Left colon (tissue), 2 donors: ENCODE results near the gene PHACTR4. TPM values are rescaled to one million over a fixed set of nuclear protein-coding genes. Genes with fewer than 3 reads are reported as not detected.
A peak's percentile ranks its signal among the peaks of the same experiment; 100 is the strongest.
"Not testable (repeated sequence)": the region's sequence is repeated elsewhere in the genome, so short reads cannot be mapped to it uniquely, and the experiment has no call there.

Experiments
- ATAC-seq: fragments of 200-7000 bp; cut with Tn5 transposase; one replicate; pipeline ENCODE4 v1.9.1; 2020; ENCODE audit warnings: mild to moderate bottlenecking, moderate library complexity
- DNase-seq, 2 donors: peaks; one replicate each; pipeline ENCODE4 v3.0.0-alpha.2; 2020
- intact Hi-C, 2 donors: fragments of 100-400 bp; cut with DNase I in 1 of 2; cut with micrococcal nuclease in 1 of 2; formaldehyde crosslinking; loops; one replicate each; pipeline versions ENCODE4 v1.11.2 to v1.14.0; 2022; cut with DNase I, micrococcal nuclease
- total RNA-seq, 2 donors: library from RNA; stranded (reverse); fragmentation: NEBNext Ultra II Directional; extraction: Animal tissue kit (Norgen Biotek cat#: 25700); gene quantifications; one replicate each; pipeline ENCODE4 v1.2.1, GENCODE V29; 2021
- donor health status: DM: no; HTN: no; CAD: no.
- donor health status: DM: yes; HTN: yes; CAD: no.

Gene PHACTR4
- total RNA-seq, 2 donors from 2014 or later: 46.7 to 61.8 TPM

GRCh38 chr1:28537457-28538199, 168.1 kb downstream of the PHACTR4 start:
- ATAC-seq (peak; percentile 90), DNase-seq (peak in 1 of 2 donors; percentile 43)
- intact Hi-C loops: no loop called here

- intact Hi-C loops: no loop called here
- DNase-seq (no peak), ATAC-seq (no peak)
Measured at GRCh38 chr1:28538286-28538685, 168.7 kb downstream of the PHACTR4 start.

GRCh38 chr1:28540651-28541050, 171.1 kb downstream of the PHACTR4 start:
- DNase-seq (no peak), ATAC-seq (peak; percentile 48)
- intact Hi-C loops: no loop called here

- ATAC-seq, DNase-seq, intact Hi-C loops: not testable (repeated sequence)
Measured at GRCh38 chr1:28541414-28542015, 172.0 kb downstream of the PHACTR4 start.

- ATAC-seq (no peak), DNase-seq (no peak)
- intact Hi-C loops: no loop called here
Measured at GRCh38 chr1:28545246-28545628, 175.7 kb downstream of the PHACTR4 start.

- intact Hi-C loops: no loop called here
- DNase-seq (no peak), ATAC-seq (no peak)
Measured at GRCh38 chr1:28548318-28548717, 178.8 kb downstream of the PHACTR4 start.

Other genes with a start within 250 kb of the PHACTR4 start
- gene PTAFR, start 193.1 kb upstream of the PHACTR4 start, total RNA-seq: 1 to 10 TPM; 2.4 to 3.7 TPM
- gene DNAJC8, start 136.7 kb upstream of the PHACTR4 start, total RNA-seq: 10 to 100 TPM; 45.7 to 48.6 TPM
- 100 to 1,000 TPM; 251 to 302 TPM for gene ATP5IF1, start 133.6 kb upstream of the PHACTR4 start, total RNA-seq
- 10 to 100 TPM; 34.7 to 40.3 TPM for gene SESN2, start 110.2 kb upstream of the PHACTR4 start, total RNA-seq
- 10 to 100 TPM; 29.1 to 31.6 TPM for gene MED18, start 40.7 kb upstream of the PHACTR4 start, total RNA-seq
- 10 to 100 TPM; 22.1 to 34.8 TPM for gene RCC1, start 136.3 kb downstream of the PHACTR4 start, total RNA-seq
- 10 to 100 TPM; 14.7 to 18.3 TPM for gene TRNAU1AP, start 183.3 kb downstream of the PHACTR4 start, total RNA-seq
- gene RAB42, start 222.5 kb downstream of the PHACTR4 start, total RNA-seq: 1 to 10 TPM; 3.0 to 4.7 TPM